ENCODE data around the gene PIEZO1.
"Not testable (repeated sequence)": the region's sequence is repeated elsewhere in the genome, so short reads cannot be mapped to it uniquely, and the experiment has no call there.

PIEZO1 gene

GRCh38 chr16:88785106-88785924, at the start of gene PIEZO1:
Gene PIEZO1, minus strand, starts transcription at chr16:88785220. Its CDS starts 256 bp downstream, at chr16:88784964.
- DNase-seq, result no peak

GRCh38 chr16:88834670-88835069, 49.6 kb upstream of the PIEZO1 start:
- DNase-seq, result no peak

- no peak for DNase-seq
Observed at GRCh38 chr16:88833086-88833485, 48.1 kb upstream of the PIEZO1 start.

- no peak for DNase-seq
Observed at GRCh38 chr16:88831838-88832237, 46.8 kb upstream of the PIEZO1 start.

GRCh38 chr16:88830783-88831182, 45.8 kb upstream of the PIEZO1 start:
- no peak for DNase-seq

GRCh38 chr16:88830258-88830657, 45.2 kb upstream of the PIEZO1 start:
- no peak for DNase-seq

- DNase-seq, result no peak
Observed at GRCh38 chr16:88828711-88829110, 43.7 kb upstream of the PIEZO1 start.

GRCh38 chr16:88827727-88828126, 42.7 kb upstream of the PIEZO1 start:
- DNase-seq, result no peak

GRCh38 chr16:88826070-88826840, 41.2 kb upstream of the PIEZO1 start:
- no peak for DNase-seq

- DNase-seq, result no peak
Observed at GRCh38 chr16:88825146-88825545, 40.1 kb upstream of the PIEZO1 start.

- no peak for DNase-seq
Observed at GRCh38 chr16:88824256-88825077, 39.4 kb upstream of the PIEZO1 start.

GRCh38 chr16:88823646-88824045, 38.6 kb upstream of the PIEZO1 start:
- DNase-seq, result not testable (repeated sequence)

- DNase-seq, result no peak
Observed at GRCh38 chr16:88822281-88823040, 37.4 kb upstream of the PIEZO1 start.

- no peak for DNase-seq
Observed at GRCh38 chr16:88821168-88821850, 36.3 kb upstream of the PIEZO1 start.

GRCh38 chr16:88820385-88821025, 35.5 kb upstream of the PIEZO1 start:
- no peak for DNase-seq

GRCh38 chr16:88819126-88819525, 34.1 kb upstream of the PIEZO1 start:
- DNase-seq, result no peak

GRCh38 chr16:88818575-88818874, 33.5 kb upstream of the PIEZO1 start:
- no peak for DNase-seq

GRCh38 chr16:88817785-88818574, 33.0 kb upstream of the PIEZO1 start:
- no peak for DNase-seq

GRCh38 chr16:88816736-88817535, 31.9 kb upstream of the PIEZO1 start:
- DNase-seq, result no peak
